Measurements from ENCODE around the gene GALT.
A peak's percentile ranks its signal among the peaks of the same experiment; 100 is the strongest.
"Not testable (repeated sequence)": the region's sequence is repeated elsewhere in the genome, so short reads cannot be mapped to it uniquely, and the experiment has no call there.

GALT gene

DNA sequence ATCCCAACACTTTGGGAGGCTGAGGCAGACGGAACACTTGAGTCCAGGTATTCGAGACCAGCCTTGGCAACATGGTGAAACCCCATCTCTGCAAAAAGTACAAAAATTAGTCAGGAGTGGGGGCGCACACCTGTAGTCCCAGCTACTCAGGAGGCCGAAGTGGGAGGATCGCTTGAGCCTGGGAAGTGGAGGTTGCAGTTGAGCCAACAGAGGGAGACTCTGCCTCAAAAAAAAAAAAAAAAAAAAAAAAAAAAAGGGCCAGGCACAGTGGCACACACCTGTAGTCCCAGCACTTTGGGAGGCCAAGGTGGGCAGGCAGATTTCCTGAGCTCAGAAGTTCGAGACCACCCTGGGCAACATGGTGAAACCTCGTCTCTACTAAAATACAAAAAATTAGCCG is 7.2 kb upstream of the GALT start:
- DNase-seq; H4K91ac ChIP-seq (ENCODE audit: low read length); H2BK15ac ChIP-seq (ENCODE audit: low read depth, poor library complexity, severe bottlenecking); H3K9ac ChIP-seq (ENCODE audit: low read length); H2BK12ac ChIP-seq (ENCODE audit: low read length in 2 of 2); H3K18ac ChIP-seq (ENCODE audit: low read depth in 1 of 2, low read length in 2 of 2); H3K23ac ChIP-seq (ENCODE audit: low read length in 2 of 2); H3K9me3 ChIP-seq (ENCODE audit: control insufficient read depth, low read length); H2BK120ac ChIP-seq (ENCODE audit: low read depth, low read length); H2AK5ac ChIP-seq (ENCODE audit: low read length, severe bottlenecking); H3K14ac ChIP-seq (ENCODE audit: low read length in 2 of 2); H4K8ac ChIP-seq (ENCODE audit: low read length); H3K4me3 ChIP-seq (ENCODE audit: insufficient read depth in 1 of 2, low read depth in 1 of 2, low read length in 2 of 2); H3K4me2 ChIP-seq (ENCODE audit: low read length, poor library complexity, severe bottlenecking); H3K27me3 ChIP-seq (ENCODE audit: control insufficient read depth in 1 of 2, insufficient read depth in 1 of 2, low read length in 2 of 2); H2AFZ ChIP-seq (ENCODE audit: low read depth, low read length); H3K4ac ChIP-seq (ENCODE audit: low read depth in 1 of 2, low read length in 2 of 2); H2BK5ac ChIP-seq (ENCODE audit: low read depth, low read length, poor library complexity, severe bottlenecking); H3K27ac ChIP-seq (ENCODE audit: low read length, poor library complexity, severe bottlenecking): not testable (repeated sequence)
- peaks cover 19% of the 10 kb centered on the region for H3K4me1 ChIP-seq (ENCODE audit: control insufficient read depth, insufficient read depth, low read depth, low read length)
- H3K36me3 ChIP-seq (ENCODE audit: control insufficient read depth in 1 of 2, insufficient read depth in 2 of 2, low read depth in 1 of 2, low read length in 2 of 2) = peaks cover 11 to 13% of the 10 kb centered on the region in 2 experiments
- 83% methylated on average over 8 of the region's 8 CpGs for WGBS
- peaks cover 22% of the 10 kb centered on the region for H3K79me1 ChIP-seq (replicated peaks; ENCODE audit: low read length, poor library complexity, severe bottlenecking)

- Histone ChIP-seq H3K4ac (ENCODE audit: low read depth in 1 of 2, low read length in 2 of 2) (no peak overlapping the region), H4K91ac (ENCODE audit: low read length) (no peak overlapping the region), H4K8ac (ENCODE audit: low read length) (no peak overlapping the region), H3K4me3 (ENCODE audit: insufficient read depth in 1 of 2, low read depth in 1 of 2, low read length in 2 of 2) (no peak overlapping the region), H3K23ac (ENCODE audit: low read length in 2 of 2) (no peak overlapping the region), H3K27me3 (ENCODE audit: control insufficient read depth in 1 of 2, insufficient read depth in 1 of 2, low read length in 2 of 2) (no peaks in the 10 kb centered on the region), H2BK120ac (ENCODE audit: low read depth, low read length) (no peak overlapping the region), H2BK12ac (ENCODE audit: low read length in 2 of 2) (no peak overlapping the region), H3K36me3 (ENCODE audit: control insufficient read depth in 1 of 2, insufficient read depth in 2 of 2, low read depth in 1 of 2, low read length in 2 of 2) (no peaks in the 10 kb centered on the region), H3K4me1 (ENCODE audit: control insufficient read depth, insufficient read depth, low read depth, low read length) (peaks cover 14% of the 10 kb centered on the region), H2BK5ac (ENCODE audit: low read depth, low read length, poor library complexity, severe bottlenecking) (no peak overlapping the region), H3K9me3 (ENCODE audit: control insufficient read depth, low read length) (no peaks in the 10 kb centered on the region), H3K9ac (ENCODE audit: low read length) (no peak overlapping the region), H2BK15ac (ENCODE audit: low read depth, poor library complexity, severe bottlenecking) (no peak overlapping the region), H2AFZ (ENCODE audit: low read depth, low read length) (no peak overlapping the region), H3K18ac (ENCODE audit: low read depth in 1 of 2, low read length in 2 of 2) (no peak overlapping the region), H3K27ac (ENCODE audit: low read length, poor library complexity, severe bottlenecking) (no peak overlapping the region), H3K4me2 (ENCODE audit: low read length, poor library complexity, severe bottlenecking) (no peak overlapping the region), H3K14ac (ENCODE audit: low read length in 2 of 2) (no peak overlapping the region), H3K79me1 (replicated peaks; ENCODE audit: low read length, poor library complexity, severe bottlenecking) (peaks cover 3% of the 10 kb centered on the region), H2AK5ac (ENCODE audit: low read length, severe bottlenecking) (no peak overlapping the region)
- DNase-seq = no peak
- 89% methylated on average over 1 of the region's 1 CpG for WGBS
Observed at GRCh38 chr9:34642679-34643078, 3.8 kb upstream of the GALT start.

DNA sequence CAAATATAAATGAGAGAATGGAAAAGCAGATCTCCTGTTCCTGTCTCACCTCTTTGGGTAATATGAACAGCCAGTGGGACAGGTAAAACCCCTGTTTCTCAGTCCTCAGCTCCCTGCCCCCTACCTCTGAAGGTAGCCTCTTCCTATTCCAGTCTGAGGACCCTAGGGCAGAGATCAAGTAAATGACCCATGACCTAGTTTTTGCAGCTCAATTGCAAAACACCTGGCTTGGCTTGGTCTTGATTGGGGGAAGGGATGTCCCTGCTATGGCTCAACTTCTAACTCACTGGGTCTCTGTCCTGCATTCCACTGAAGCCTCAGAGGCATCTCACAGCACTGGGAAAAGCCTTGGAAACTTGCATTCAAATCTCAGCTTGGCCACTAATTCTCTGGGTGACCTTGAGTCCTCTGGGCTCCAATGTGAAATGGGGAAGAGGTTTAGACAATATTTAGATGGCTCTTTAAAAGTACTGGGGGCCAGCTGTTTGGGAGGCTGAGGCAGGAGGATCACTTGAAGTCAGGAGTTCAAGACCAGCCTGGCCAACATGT is 1.6 kb upstream of the GALT start:
- Histone ChIP-seq H4K8ac (ENCODE audit: low read length) (no peak overlapping the region), H2BK15ac (ENCODE audit: low read depth, poor library complexity, severe bottlenecking) (no peak overlapping the region), H3K4me3 (ENCODE audit: insufficient read depth in 1 of 2, low read depth in 1 of 2, low read length in 2 of 2) (no peak overlapping the region), H2AK5ac (ENCODE audit: low read length, severe bottlenecking) (no peak overlapping the region), H3K79me1 (replicated peaks; ENCODE audit: low read length, poor library complexity, severe bottlenecking) (peaks cover 21% of the 10 kb centered on the region), H3K4ac (ENCODE audit: low read depth in 1 of 2, low read length in 2 of 2) (no peak overlapping the region), H3K27ac (ENCODE audit: low read length, poor library complexity, severe bottlenecking) (no peak overlapping the region), H4K91ac (ENCODE audit: low read length) (no peak overlapping the region), H3K23ac (ENCODE audit: low read length in 2 of 2) (no peak overlapping the region), H3K4me1 (ENCODE audit: control insufficient read depth, insufficient read depth, low read depth, low read length) (peaks cover 17% of the 10 kb centered on the region), H3K27me3 (ENCODE audit: control insufficient read depth in 1 of 2, insufficient read depth in 1 of 2, low read length in 2 of 2) (no peaks in the 10 kb centered on the region), H2BK120ac (ENCODE audit: low read depth, low read length) (no peak overlapping the region), H2BK5ac (ENCODE audit: low read depth, low read length, poor library complexity, severe bottlenecking) (no peak overlapping the region), H3K36me3 (ENCODE audit: control insufficient read depth in 1 of 2, insufficient read depth in 2 of 2, low read depth in 1 of 2, low read length in 2 of 2) (peaks cover 17 to 19% of the 10 kb centered on the region in 2 experiments), H2BK12ac (ENCODE audit: low read length in 2 of 2) (no peak overlapping the region), H3K9me3 (ENCODE audit: control insufficient read depth, low read length) (no peaks in the 10 kb centered on the region), H2AFZ (ENCODE audit: low read depth, low read length) (no peak overlapping the region), H3K14ac (ENCODE audit: low read length in 2 of 2) (no peak overlapping the region), H3K4me2 (ENCODE audit: low read length, poor library complexity, severe bottlenecking) (no peak overlapping the region), H3K18ac (ENCODE audit: low read depth in 1 of 2, low read length in 2 of 2) (no peak overlapping the region), H3K9ac (ENCODE audit: low read length) (no peak overlapping the region)
- no peak for DNase-seq

GRCh38 chr9:34647084-34647403 is 569 bp downstream of the GALT start:
- Histone ChIP-seq H3K4ac (ENCODE audit: low read depth in 1 of 2, low read length in 2 of 2) (peak overlapping the region; percentile 20 to 70), H3K4me3 (ENCODE audit: insufficient read depth in 1 of 2, low read depth in 1 of 2, low read length in 2 of 2) (peak overlapping the region; percentile 80 to 86), H3K23ac (ENCODE audit: low read length in 2 of 2) (peak overlapping the region in 1 of 2 experiments; percentile 98)

More at GRCh38 chr9:34647084-34647403, 569 bp downstream of the GALT start:
- peak overlapping the region in 1 of 2 experiments; percentile 95 for H3K14ac ChIP-seq (ENCODE audit: low read length in 2 of 2)
- DNase-seq = no peak
- H4K8ac ChIP-seq (ENCODE audit: low read length) = peak overlapping the region; percentile 35
- H2BK15ac ChIP-seq (ENCODE audit: low read depth, poor library complexity, severe bottlenecking) = no peak overlapping the region
- H2BK120ac ChIP-seq (ENCODE audit: low read depth, low read length) = no peak overlapping the region
- peak overlapping the region; percentile 88 for H3K4me2 ChIP-seq (ENCODE audit: low read length, poor library complexity, severe bottlenecking)
- no peak overlapping the region for H2AK5ac ChIP-seq (ENCODE audit: low read length, severe bottlenecking)
- peak overlapping the region; percentile 90 to 97 for H3K18ac ChIP-seq (ENCODE audit: low read depth in 1 of 2, low read length in 2 of 2)
- peaks cover 26% of the 10 kb centered on the region for H3K4me1 ChIP-seq (ENCODE audit: control insufficient read depth, insufficient read depth, low read depth, low read length)
- peaks cover 27 to 28% of the 10 kb centered on the region in 2 experiments for H3K36me3 ChIP-seq (ENCODE audit: control insufficient read depth in 1 of 2, insufficient read depth in 2 of 2, low read depth in 1 of 2, low read length in 2 of 2)
- peaks cover 26% of the 10 kb centered on the region for H3K79me1 ChIP-seq (replicated peaks; ENCODE audit: low read length, poor library complexity, severe bottlenecking)
- H2AFZ ChIP-seq (ENCODE audit: low read depth, low read length) = no peak overlapping the region
- WGBS = 1% methylated on average over 7 of the region's 8 CpGs
- H2BK12ac ChIP-seq (ENCODE audit: low read length in 2 of 2) = peak overlapping the region in 1 of 2 experiments; percentile 58
- peak overlapping the region; percentile 75 for H3K27ac ChIP-seq (ENCODE audit: low read length, poor library complexity, severe bottlenecking)
- no peak overlapping the region for H2BK5ac ChIP-seq (ENCODE audit: low read depth, low read length, poor library complexity, severe bottlenecking)
- H3K9ac ChIP-seq (ENCODE audit: low read length) = peak overlapping the region; percentile 91
- H4K91ac ChIP-seq (ENCODE audit: low read length) = peak overlapping the region; percentile 83
- no peaks in the 10 kb centered on the region for H3K27me3 ChIP-seq (ENCODE audit: control insufficient read depth in 1 of 2, insufficient read depth in 1 of 2, low read length in 2 of 2)
- H3K9me3 ChIP-seq (ENCODE audit: control insufficient read depth, low read length) = no peaks in the 10 kb centered on the region

Data from mesenchymal stem cell (in vitro differentiated cells and primary cell).